ENCODE measurements around the gene C17orf78.

Gene C17orf78

GRCh38 chr17:37359682-37360188, 16.1 kb upstream of the C17orf78 start:
- H3K27ac ChIP-seq (ENCODE audit: low read depth, low read length): peak overlapping the region; percentile 91
- peak overlapping the region; percentile 87 for H3K4me3 ChIP-seq (ENCODE audit: low read length)
- H3K36me3 ChIP-seq (ENCODE audit: control insufficient read depth, insufficient read depth, low read length): no peaks in the 10 kb centered on the region
- H3K27me3 ChIP-seq (ENCODE audit: control insufficient read depth, insufficient read depth, low read length): no peaks in the 10 kb centered on the region
- H3K9ac ChIP-seq (ENCODE audit: low read length): peak overlapping the region; percentile 70
- H3K4me1 ChIP-seq (ENCODE audit: control insufficient read depth, insufficient read depth, low read length): peaks cover 8% of the 10 kb centered on the region

GRCh38 chr17:37360632-37361031, 15.2 kb upstream of the C17orf78 start:
- peaks cover 8% of the 10 kb centered on the region for H3K4me1 ChIP-seq (ENCODE audit: control insufficient read depth, insufficient read depth, low read length)

GRCh38 chr17:37361543-37361942, 14.2 kb upstream of the C17orf78 start:
- no peak overlapping the region for H3K4me3 ChIP-seq (ENCODE audit: low read length)
- no peaks in the 10 kb centered on the region for H3K27me3 ChIP-seq (ENCODE audit: control insufficient read depth, insufficient read depth, low read length)
- no peak overlapping the region for H3K27ac ChIP-seq (ENCODE audit: low read depth, low read length)
- no peak overlapping the region for H3K9ac ChIP-seq (ENCODE audit: low read length)
- H3K36me3 ChIP-seq (ENCODE audit: control insufficient read depth, insufficient read depth, low read length): no peaks in the 10 kb centered on the region
- H3K4me1 ChIP-seq (ENCODE audit: control insufficient read depth, insufficient read depth, low read length): peaks cover 8% of the 10 kb centered on the region

More at GRCh38 chr17:37360632-37361031, 15.2 kb upstream of the C17orf78 start:
- no peak overlapping the region for H3K4me3 ChIP-seq (ENCODE audit: low read length)
- no peaks in the 10 kb centered on the region for H3K36me3 ChIP-seq (ENCODE audit: control insufficient read depth, insufficient read depth, low read length)
- no peaks in the 10 kb centered on the region for H3K27me3 ChIP-seq (ENCODE audit: control insufficient read depth, insufficient read depth, low read length)
- no peak overlapping the region for H3K9ac ChIP-seq (ENCODE audit: low read length)
- no peak overlapping the region for H3K27ac ChIP-seq (ENCODE audit: low read depth, low read length)

- Histone ChIP-seq H3K9ac (ENCODE audit: low read length) (no peak overlapping the region), H3K36me3 (ENCODE audit: control insufficient read depth, insufficient read depth, low read length) (no peaks in the 10 kb centered on the region), H3K4me1 (ENCODE audit: control insufficient read depth, insufficient read depth, low read length) (no peaks in the 10 kb centered on the region), H3K27me3 (ENCODE audit: control insufficient read depth, insufficient read depth, low read length) (no peaks in the 10 kb centered on the region), H3K4me3 (ENCODE audit: low read length) (no peak overlapping the region), H3K27ac (ENCODE audit: low read depth, low read length) (no peak overlapping the region)
Observed at GRCh38 chr17:37365589-37365988, 10.2 kb upstream of the C17orf78 start.

- Histone ChIP-seq H3K9ac (ENCODE audit: low read length) (no peak overlapping the region), H3K36me3 (ENCODE audit: control insufficient read depth, insufficient read depth, low read length) (no peaks in the 10 kb centered on the region), H3K27me3 (ENCODE audit: control insufficient read depth, insufficient read depth, low read length) (no peaks in the 10 kb centered on the region), H3K27ac (ENCODE audit: low read depth, low read length) (no peak overlapping the region), H3K4me3 (ENCODE audit: low read length) (no peak overlapping the region), H3K4me1 (ENCODE audit: control insufficient read depth, insufficient read depth, low read length) (no peaks in the 10 kb centered on the region)
Observed at GRCh38 chr17:37368577-37368976, 7.2 kb upstream of the C17orf78 start.

- Histone ChIP-seq H3K36me3 (ENCODE audit: control insufficient read depth, insufficient read depth, low read length) (no peaks in the 10 kb centered on the region), H3K4me1 (ENCODE audit: control insufficient read depth, insufficient read depth, low read length) (no peaks in the 10 kb centered on the region), H3K27ac (ENCODE audit: low read depth, low read length) (no peak overlapping the region), H3K9ac (ENCODE audit: low read length) (no peak overlapping the region), H3K4me3 (ENCODE audit: low read length) (no peak overlapping the region), H3K27me3 (ENCODE audit: control insufficient read depth, insufficient read depth, low read length) (no peaks in the 10 kb centered on the region)
Observed at GRCh38 chr17:37373530-37374159, 2.1 kb upstream of the C17orf78 start.

GRCh38 chr17:37382056-37382455, 6.3 kb downstream of the C17orf78 start:
- H3K36me3 ChIP-seq (ENCODE audit: control insufficient read depth, insufficient read depth, low read length): no peaks in the 10 kb centered on the region

GRCh38 chr17:37384560-37385149, 8.9 kb downstream of the C17orf78 start:
- Histone ChIP-seq H3K27ac (ENCODE audit: low read depth, low read length) (no peak overlapping the region), H3K36me3 (ENCODE audit: control insufficient read depth, insufficient read depth, low read length) (no peaks in the 10 kb centered on the region), H3K4me1 (ENCODE audit: control insufficient read depth, insufficient read depth, low read length) (no peaks in the 10 kb centered on the region), H3K9ac (ENCODE audit: low read length) (no peak overlapping the region), H3K27me3 (ENCODE audit: control insufficient read depth, insufficient read depth, low read length) (no peaks in the 10 kb centered on the region), H3K4me3 (ENCODE audit: low read length) (no peak overlapping the region)

More at GRCh38 chr17:37382056-37382455, 6.3 kb downstream of the C17orf78 start:
- no peak overlapping the region for H3K9ac ChIP-seq (ENCODE audit: low read length)
- H3K4me3 ChIP-seq (ENCODE audit: low read length): no peak overlapping the region
- no peaks in the 10 kb centered on the region for H3K4me1 ChIP-seq (ENCODE audit: control insufficient read depth, insufficient read depth, low read length)
- H3K27ac ChIP-seq (ENCODE audit: low read depth, low read length): no peak overlapping the region
- no peaks in the 10 kb centered on the region for H3K27me3 ChIP-seq (ENCODE audit: control insufficient read depth, insufficient read depth, low read length)

- Histone ChIP-seq H3K36me3 (ENCODE audit: control insufficient read depth, insufficient read depth, low read length) (no peaks in the 10 kb centered on the region), H3K4me3 (ENCODE audit: low read length) (no peak overlapping the region), H3K27me3 (ENCODE audit: control insufficient read depth, insufficient read depth, low read length) (no peaks in the 10 kb centered on the region), H3K4me1 (ENCODE audit: control insufficient read depth, insufficient read depth, low read length) (no peaks in the 10 kb centered on the region), H3K27ac (ENCODE audit: low read depth, low read length) (no peak overlapping the region), H3K9ac (ENCODE audit: low read length) (no peak overlapping the region)
Observed at GRCh38 chr17:37385474-37385990, 9.7 kb downstream of the C17orf78 start.

- Histone ChIP-seq H3K4me1 (ENCODE audit: control insufficient read depth, insufficient read depth, low read length) (no peaks in the 10 kb centered on the region), H3K36me3 (ENCODE audit: control insufficient read depth, insufficient read depth, low read length) (no peaks in the 10 kb centered on the region), H3K27ac (ENCODE audit: low read depth, low read length) (no peak overlapping the region), H3K9ac (ENCODE audit: low read length) (no peak overlapping the region), H3K4me3 (ENCODE audit: low read length) (no peak overlapping the region), H3K27me3 (ENCODE audit: control insufficient read depth, insufficient read depth, low read length) (no peaks in the 10 kb centered on the region)
Observed at GRCh38 chr17:37386462-37386861, 10.7 kb downstream of the C17orf78 start.

- H3K36me3 ChIP-seq (ENCODE audit: control insufficient read depth, insufficient read depth, low read length): no peaks in the 10 kb centered on the region
- H3K27ac ChIP-seq (ENCODE audit: low read depth, low read length): no peak overlapping the region
- H3K4me3 ChIP-seq (ENCODE audit: low read length): no peak overlapping the region
- H3K27me3 ChIP-seq (ENCODE audit: control insufficient read depth, insufficient read depth, low read length): no peaks in the 10 kb centered on the region
- H3K4me1 ChIP-seq (ENCODE audit: control insufficient read depth, insufficient read depth, low read length): no peaks in the 10 kb centered on the region
- no peak overlapping the region for H3K9ac ChIP-seq (ENCODE audit: low read length)
Observed at GRCh38 chr17:37388266-37388665, 12.5 kb downstream of the C17orf78 start.

- no peak overlapping the region for H3K9ac ChIP-seq (ENCODE audit: low read length)
- H3K27me3 ChIP-seq (ENCODE audit: control insufficient read depth, insufficient read depth, low read length): no peaks in the 10 kb centered on the region
- H3K4me1 ChIP-seq (ENCODE audit: control insufficient read depth, insufficient read depth, low read length): no peaks in the 10 kb centered on the region
- no peak overlapping the region for H3K4me3 ChIP-seq (ENCODE audit: low read length)
- H3K36me3 ChIP-seq (ENCODE audit: control insufficient read depth, insufficient read depth, low read length): no peaks in the 10 kb centered on the region
- no peak overlapping the region for H3K27ac ChIP-seq (ENCODE audit: low read depth, low read length)
Observed at GRCh38 chr17:37389160-37389559, 13.4 kb downstream of the C17orf78 start.

GRCh38 chr17:37391146-37391545, 15.4 kb downstream of the C17orf78 start:
- no peaks in the 10 kb centered on the region for H3K4me1 ChIP-seq (ENCODE audit: control insufficient read depth, insufficient read depth, low read length)
- no peak overlapping the region for H3K9ac ChIP-seq (ENCODE audit: low read length)
- H3K36me3 ChIP-seq (ENCODE audit: control insufficient read depth, insufficient read depth, low read length): no peaks in the 10 kb centered on the region
- no peak overlapping the region for H3K4me3 ChIP-seq (ENCODE audit: low read length)
- no peak overlapping the region for H3K27ac ChIP-seq (ENCODE audit: low read depth, low read length)
- H3K27me3 ChIP-seq (ENCODE audit: control insufficient read depth, insufficient read depth, low read length): no peaks in the 10 kb centered on the region
